HCT116 (cell line): ENCODE measurements around the gene LHPP.

Source experiments
- ATF3 ChIP-seq: IDR thresholded peaks from 2 replicates; pipeline ENCODE4 v1.6.1; 2012
- CTCF ChIP-seq, 3 experiments: fragments of 200-600 bp in 1 of 3; sonication (generic) in 1 of 3; IDR thresholded peaks in 2 of 3; conservative IDR thresholded peaks in 1 of 3; 2 replicates each; pipeline ENCODE4 v1.5.1; 2012 to 2017; ENCODE audit warnings: low read depth in 2 of 3, low read length in 2 of 3, antibody characterized with exemption in 1 of 3, borderline replicate concordance in 1 of 3, control low read depth in 1 of 3, mild to moderate bottlenecking in 1 of 3, mixed read lengths in 1 of 3, mixed run types in 1 of 3, moderate library complexity in 1 of 3; ENCODE audit not compliant: insufficient read depth in 1 of 3
- EZH2phosphoT487 ChIP-seq: fragments of 200-600 bp; IDR thresholded peaks from 2 replicates; pipeline ENCODE4 v1.6.1; 2018; ENCODE audit warnings: antibody characterized with exemption, borderline replicate concordance
- MAX ChIP-seq: IDR thresholded peaks from 2 replicates; pipeline ENCODE4 v1.6.1; 2012
- POLR2A ChIP-seq: IDR thresholded peaks from 2 replicates; pipeline ENCODE4 v1.7.0; 2011; ENCODE audit warnings: borderline replicate concordance; ENCODE audit not compliant: insufficient read depth, insufficient read length; ENCODE audit errors: extremely low read depth
- POLR2AphosphoS5 ChIP-seq: IDR thresholded peaks from 2 replicates; pipeline ENCODE4 v1.6.1; 2011; ENCODE audit warnings: mild to moderate bottlenecking, low read depth, low read length, moderate library complexity
- RAD21 ChIP-seq: IDR thresholded peaks from 2 replicates; pipeline ENCODE4 v1.6.1; 2012; ENCODE audit warnings: low read depth, mild to moderate bottlenecking
- SIN3A ChIP-seq: IDR thresholded peaks from 2 replicates; pipeline ENCODE4 v1.6.1; 2012; ENCODE audit warnings: low read depth
- TCF7L2 ChIP-seq: IDR thresholded peaks from 2 replicates; pipeline ENCODE4 v1.7.0; 2011; ENCODE audit warnings: borderline replicate concordance, inconsistent platforms; ENCODE audit not compliant: insufficient read depth, insufficient read length; ENCODE audit errors: extremely low read depth
- ZBTB33 ChIP-seq: IDR thresholded peaks from 2 replicates; pipeline ENCODE4 v1.6.1; 2011; ENCODE audit warnings: mild to moderate bottlenecking, low read length, moderate library complexity; ENCODE audit not compliant: insufficient replicate concordance; ENCODE audit errors: extremely low read depth
- ZFX ChIP-seq: fragments of 450-650 bp; IDR thresholded peaks from 2 replicates; pipeline ENCODE4 v1.6.1; 2017
- ZNF274 ChIP-seq: fragments of 200-500 bp; sonication (Bioruptor generic); IDR thresholded peaks from 2 replicates; pipeline ENCODE4 v1.6.1; 2014; ENCODE audit warnings: mild to moderate bottlenecking, low read depth, low read length, inconsistent platforms

- no peak for TF ChIP-seq EZH2phosphoT487
- TF ChIP-seq POLR2AphosphoS5 = no peak
- TF ChIP-seq SIN3A = no peak
- no peak for TF ChIP-seq ZNF274
- no peak for TF ChIP-seq ATF3
- no peak for TF ChIP-seq TCF7L2
- TF ChIP-seq POLR2A = no peak
- no peak for TF ChIP-seq ZFX
- no peak for TF ChIP-seq MAX
- no peak for TF ChIP-seq ZBTB33
- TF ChIP-seq CTCF (IDR thresholded peaks at IDR 0.05 in 2 of 3, conservative IDR thresholded peaks at IDR 0.05 in 1 of 3; ENCODE audit: borderline replicate concordance in 1 of 3, insufficient read depth in 1 of 3, low read depth in 2 of 3, low read length in 2 of 3) = no peak
- no peak for TF ChIP-seq RAD21
These were observed 76.3 kb downstream of the LHPP start for GRCh38 chr10:124537891-124538290.
